GM18517 (cell line): ENCODE results near the gene ATAD3A.
"Not testable (repeated sequence)": the region's sequence is repeated elsewhere in the genome, so short reads cannot be mapped to it uniquely, and the experiment has no call there.

Experiments
- ATAC-seq: cut with Tn5 transposase; IDR thresholded peaks from one replicate; pipeline ENCODE4 v1.9.1; 2021; ENCODE audit warnings: mild to moderate bottlenecking, moderate library complexity; ENCODE audit not compliant: unreplicated experiment

The ATAD3A gene

GRCh38 chr1:1521331-1521730 lies 9.4 kb downstream of the ATAD3A start:
- no peak for ATAC-seq

- not testable (repeated sequence) for ATAC-seq
Measured at GRCh38 chr1:1522536-1522935, 10.6 kb downstream of the ATAD3A start.

GRCh38 chr1:1523226-1523625 lies 11.3 kb downstream of the ATAD3A start:
- not testable (repeated sequence) for ATAC-seq

GRCh38 chr1:1523651-1524050 lies 11.7 kb downstream of the ATAD3A start:
- ATAC-seq, result not testable (repeated sequence)

- ATAC-seq, result not testable (repeated sequence)
Measured at GRCh38 chr1:1524750-1525383, 12.9 kb downstream of the ATAD3A start.

GRCh38 chr1:1526476-1526875 lies 14.5 kb downstream of the ATAD3A start:
- ATAC-seq, result not testable (repeated sequence)

- ATAC-seq, result no peak
Measured at GRCh38 chr1:1527092-1527816, 15.3 kb downstream of the ATAD3A start.

GRCh38 chr1:1528301-1529267 lies 16.6 kb downstream of the ATAD3A start:
- ATAC-seq, result no peak

- ATAC-seq, result no peak
Measured at GRCh38 chr1:1529321-1529720, 17.4 kb downstream of the ATAD3A start.

- no peak for ATAC-seq
Measured at GRCh38 chr1:1529936-1530335, 18.0 kb downstream of the ATAD3A start.

- no peak for ATAC-seq
Measured at GRCh38 chr1:1531947-1532346, 20.0 kb downstream of the ATAD3A start.

GRCh38 chr1:1533176-1533893 lies 21.4 kb downstream of the ATAD3A start:
- not testable (repeated sequence) for ATAC-seq

- not testable (repeated sequence) for ATAC-seq
Measured at GRCh38 chr1:1533894-1534291, 21.9 kb downstream of the ATAD3A start.

GRCh38 chr1:1534401-1535154 lies 22.6 kb downstream of the ATAD3A start:
- ATAC-seq, result no peak

- ATAC-seq, result no peak
Measured at GRCh38 chr1:1535201-1536018, 23.4 kb downstream of the ATAD3A start.

GRCh38 chr1:1536019-1536937 lies 24.3 kb downstream of the ATAD3A start:
- no peak for ATAC-seq

- no peak for ATAC-seq
Measured at GRCh38 chr1:1536938-1537546, 25.1 kb downstream of the ATAD3A start.
